ENCODE results near the gene XRCC1.

Gene XRCC1

GRCh38 chr19:43586346-43586745 lies 11.0 kb upstream of the XRCC1 start:
- no peaks in the 10 kb centered on the region for H3K9me3 ChIP-seq (replicated peaks; ENCODE audit: insufficient read depth, low read length)
- no peaks in the 10 kb centered on the region for H3K36me3 ChIP-seq (replicated peaks; ENCODE audit: insufficient read depth, low read length)
- H3K4me1 ChIP-seq (ENCODE audit: low read length), result no peaks in the 10 kb centered on the region
- H2AFZ ChIP-seq (ENCODE audit: low read length), result no peak overlapping the region
- no peaks in the 10 kb centered on the region for H3K27me3 ChIP-seq (replicated peaks; ENCODE audit: insufficient read depth, low read length)
- no peaks in the 10 kb centered on the region for H3K9me2 ChIP-seq (replicated peaks; ENCODE audit: insufficient read depth, low read length)
- H3K4me2 ChIP-seq (ENCODE audit: low read depth, low read length), result no peak overlapping the region
- H3K79me2 ChIP-seq (ENCODE audit: low read length), result no peaks in the 10 kb centered on the region
- no peaks in the 10 kb centered on the region for H4K20me1 ChIP-seq (ENCODE audit: insufficient read depth, low read length)
- TF ChIP-seq EZH2 (optimal IDR thresholded peaks at IDR 0.05; ENCODE audit: low read depth, low read length) (no peak), EZH2phosphoT487 (IDR thresholded peaks at IDR 0.05; ENCODE audit: low read length) (no peak)
- TF ChIP-seq, protein P1, sequence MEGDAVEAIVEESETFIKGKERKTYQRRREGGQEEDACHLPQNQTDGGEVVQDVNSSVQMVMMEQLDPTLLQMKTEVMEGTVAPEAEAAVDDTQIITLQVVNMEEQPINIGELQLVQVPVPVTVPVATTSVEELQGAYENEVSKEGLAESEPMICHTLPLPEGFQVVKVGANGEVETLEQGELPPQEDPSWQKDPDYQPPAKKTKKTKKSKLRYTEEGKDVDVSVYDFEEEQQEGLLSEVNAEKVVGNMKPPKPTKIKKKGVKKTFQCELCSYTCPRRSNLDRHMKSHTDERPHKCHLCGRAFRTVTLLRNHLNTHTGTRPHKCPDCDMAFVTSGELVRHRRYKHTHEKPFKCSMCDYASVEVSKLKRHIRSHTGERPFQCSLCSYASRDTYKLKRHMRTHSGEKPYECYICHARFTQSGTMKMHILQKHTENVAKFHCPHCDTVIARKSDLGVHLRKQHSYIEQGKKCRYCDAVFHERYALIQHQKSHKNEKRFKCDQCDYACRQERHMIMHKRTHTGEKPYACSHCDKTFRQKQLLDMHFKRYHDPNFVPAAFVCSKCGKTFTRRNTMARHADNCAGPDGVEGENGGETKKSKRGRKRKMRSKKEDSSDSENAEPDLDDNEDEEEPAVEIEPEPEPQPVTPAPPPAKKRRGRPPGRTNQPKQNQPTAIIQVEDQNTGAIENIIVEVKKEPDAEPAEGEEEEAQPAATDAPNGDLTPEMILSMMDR (IDR thresholded peaks at IDR 0.05; ENCODE audit: low read length), result no peak
- no peaks in the 10 kb centered on the region for H3F3A ChIP-seq (ENCODE audit: insufficient read depth, low read length)
- H3K9ac ChIP-seq (ENCODE audit: low read length), result no peak overlapping the region
- no peak overlapping the region for H3K27ac ChIP-seq (ENCODE audit: low read length)
- no peak for DNase-seq
- no peak overlapping the region for H3K4me3 ChIP-seq (ENCODE audit: low read length)

DNA sequence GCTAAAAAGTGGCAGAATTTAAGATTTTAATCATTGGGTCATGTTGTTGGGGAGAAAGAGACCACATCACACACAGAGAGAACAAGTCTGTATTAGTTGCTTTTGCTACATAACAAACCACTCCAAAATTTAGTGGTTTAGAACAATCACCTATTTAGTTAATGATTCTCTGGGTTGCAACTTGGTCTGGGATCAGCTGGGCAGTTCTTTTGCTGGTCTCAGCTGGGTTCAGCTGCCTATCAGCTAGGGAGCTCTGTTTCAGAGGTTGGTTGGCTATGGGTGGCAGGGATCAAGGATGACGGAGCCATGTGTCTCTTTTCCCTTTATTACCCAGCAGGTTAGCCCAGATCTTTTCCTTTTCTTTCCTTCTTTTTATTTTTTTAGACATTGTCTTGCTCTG lies 9.2 kb upstream of the XRCC1 start:
- no peak for DNase-seq
- Histone ChIP-seq H3K9ac (ENCODE audit: low read length) (no peak overlapping the region), H3F3A (ENCODE audit: insufficient read depth, low read length) (no peaks in the 10 kb centered on the region), H3K9me2 (replicated peaks; ENCODE audit: insufficient read depth, low read length) (no peaks in the 10 kb centered on the region), H3K36me3 (replicated peaks; ENCODE audit: insufficient read depth, low read length) (no peaks in the 10 kb centered on the region), H3K79me2 (ENCODE audit: low read length) (no peaks in the 10 kb centered on the region), H2AFZ (ENCODE audit: low read length) (no peak overlapping the region), H3K27me3 (replicated peaks; ENCODE audit: insufficient read depth, low read length) (no peaks in the 10 kb centered on the region), H3K9me3 (replicated peaks; ENCODE audit: insufficient read depth, low read length) (no peaks in the 10 kb centered on the region), H3K4me3 (ENCODE audit: low read length) (no peak overlapping the region), H3K4me2 (ENCODE audit: low read depth, low read length) (no peak overlapping the region), H4K20me1 (ENCODE audit: insufficient read depth, low read length) (no peaks in the 10 kb centered on the region), H3K4me1 (ENCODE audit: low read length) (no peaks in the 10 kb centered on the region), H3K27ac (ENCODE audit: low read length) (no peak overlapping the region)
- TF ChIP-seq EZH2phosphoT487 (IDR thresholded peaks at IDR 0.05; ENCODE audit: low read length), result no peak
- TF ChIP-seq, protein P1 (IDR thresholded peaks at IDR 0.05; ENCODE audit: low read length), result no peak
- no peak for TF ChIP-seq EZH2 (optimal IDR thresholded peaks at IDR 0.05; ENCODE audit: low read depth, low read length)

DNA sequence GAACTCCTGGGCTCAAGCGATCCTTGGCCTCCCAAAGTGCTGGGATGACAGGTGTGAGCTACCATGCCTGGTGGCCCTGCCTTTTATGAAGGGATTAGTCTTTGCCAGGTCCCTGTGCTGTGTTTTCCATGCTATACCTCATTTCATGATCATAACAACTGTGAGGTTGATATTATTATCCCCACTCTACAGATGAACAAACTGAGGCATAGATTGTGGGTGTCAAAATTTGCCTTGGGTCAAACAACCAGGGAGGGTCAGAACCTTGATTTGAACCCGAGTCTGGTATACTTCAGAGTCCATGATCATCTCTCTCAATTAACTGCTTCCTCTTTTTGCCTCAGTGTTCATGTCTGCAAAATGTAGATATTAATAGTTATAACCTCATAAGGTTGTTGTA lies 7.2 kb upstream of the XRCC1 start:
- Histone ChIP-seq H3K79me2 (ENCODE audit: low read length) (no peaks in the 10 kb centered on the region), H3K4me1 (ENCODE audit: low read length) (no peaks in the 10 kb centered on the region), H3K36me3 (replicated peaks; ENCODE audit: insufficient read depth, low read length) (no peaks in the 10 kb centered on the region), H3K9ac (ENCODE audit: low read length) (no peak overlapping the region), H3K9me2 (replicated peaks; ENCODE audit: insufficient read depth, low read length) (no peaks in the 10 kb centered on the region), H2AFZ (ENCODE audit: low read length) (no peak overlapping the region), H4K20me1 (ENCODE audit: insufficient read depth, low read length) (no peaks in the 10 kb centered on the region), H3K4me2 (ENCODE audit: low read depth, low read length) (no peak overlapping the region), H3K27ac (ENCODE audit: low read length) (no peak overlapping the region), H3K27me3 (replicated peaks; ENCODE audit: insufficient read depth, low read length) (peaks cover 9% of the 10 kb centered on the region; the same call in 1 of the 2 replicates), H3K4me3 (ENCODE audit: low read length) (no peak overlapping the region), H3F3A (ENCODE audit: insufficient read depth, low read length) (no peaks in the 10 kb centered on the region), H3K9me3 (replicated peaks; ENCODE audit: insufficient read depth, low read length) (no peaks in the 10 kb centered on the region)
- no peak for DNase-seq
- TF ChIP-seq EZH2phosphoT487 (IDR thresholded peaks at IDR 0.05; ENCODE audit: low read length), result no peak
- TF ChIP-seq, protein P1 (IDR thresholded peaks at IDR 0.05; ENCODE audit: low read length), result no peak
- no peak for TF ChIP-seq EZH2 (optimal IDR thresholded peaks at IDR 0.05; ENCODE audit: low read depth, low read length)
